ENCODE measurements around the gene CCDC142.

The CCDC142 gene

GRCh38 chr2:74529357-74530238, 46.8 kb upstream of the CCDC142 start, which contains the start of the genes AUP1 and HTRA2:
Gene AUP1, minus strand, starts transcription at chr2:74529706. Its CDS starts 77 bp downstream, at chr2:74529629.
Gene HTRA2, plus strand, starts transcription at chr2:74529933. Its CDS starts 74 bp downstream, at chr2:74530007.
- peaks cover 21 to 56% (median 34%) of the 10 kb centered on the region in 3 donors for H3K36me3 ChIP-seq
- intact Hi-C loops (cut with DNase I; ENCODE audit: low total_unique reads) = loop anchor here (5.0 kb wide), 2 partner anchors 47 to 58 kb away; partner anchors contain the start of genes CCDC142 and TTC31

GRCh38 chr2:74528600-74529356, 46.0 kb upstream of the CCDC142 start:
- DNase-seq = no peak
- no peaks in the 10 kb centered on the region for H3K9me3 ChIP-seq
- peaks cover 0 to 28% (median 25%) of the 10 kb centered on the region in 4 donors for H3K4me1 ChIP-seq
- peaks cover 21 to 50% (median 34%) of the 10 kb centered on the region in 3 donors for H3K36me3 ChIP-seq
- peak overlapping the region; percentile 78 to 98 for H3K4me3 ChIP-seq
- H3K27me3 ChIP-seq = no peaks in the 10 kb centered on the region
- peak overlapping the region; percentile 86 for H3K27ac ChIP-seq
- intact Hi-C loops (cut with DNase I; ENCODE audit: low total_unique reads) = loop anchor here (5.0 kb wide), 2 partner anchors 46 to 59 kb away; partner anchors contain the start of genes CCDC142 and TTC31
- TF ChIP-seq CTCF (IDR thresholded peaks at IDR 0.05) = no peak

More at GRCh38 chr2:74529357-74530238, 46.8 kb upstream of the CCDC142 start, which contains the start of the genes AUP1 and HTRA2:
- Histone ChIP-seq H3K9me3 (no peaks in the 10 kb centered on the region), H3K4me3 (peak within 1 kb of the TSS; percentile 78 to 98), H3K27me3 (no peaks in the 10 kb centered on the region), H3K27ac (peak within 1 kb of the TSS; percentile 86), H3K4me1 (peaks cover 0 to 28% (median 25%) of the 10 kb centered on the region in 4 donors)
- TF ChIP-seq CTCF (IDR thresholded peaks at IDR 0.05) = peak in 1 of 2 experiments; percentile 26
- DNase-seq = peak; percentile 98 to 99

GRCh38 chr2:74527741-74528140, 44.9 kb upstream of the CCDC142 start:
- intact Hi-C loops (cut with DNase I; ENCODE audit: low total_unique reads) = loop anchor here (5.0 kb wide), 2 partner anchors 45 to 60 kb away; partner anchors contain the start of genes CCDC142 and TTC31
- Histone ChIP-seq H3K4me3 (no peak overlapping the region), H3K27ac (no peak overlapping the region), H3K4me1 (peaks cover 0 to 28% (median 25%) of the 10 kb centered on the region in 4 donors), H3K36me3 (peaks cover 21 to 40% (median 25%) of the 10 kb centered on the region in 3 donors), H3K27me3 (no peaks in the 10 kb centered on the region), H3K9me3 (no peaks in the 10 kb centered on the region)
- TF ChIP-seq CTCF (IDR thresholded peaks at IDR 0.05) = no peak
- DNase-seq = no peak

GRCh38 chr2:74526649-74527230, 43.9 kb upstream of the CCDC142 start:
- H3K27me3 ChIP-seq = no peaks in the 10 kb centered on the region
- H3K4me3 ChIP-seq = no peak overlapping the region
- DNase-seq = no peak
- H3K9me3 ChIP-seq = no peaks in the 10 kb centered on the region
- H3K36me3 ChIP-seq = peaks cover 21 to 32% (median 21%) of the 10 kb centered on the region in 3 donors
- peaks cover 0 to 27% (median 24%) of the 10 kb centered on the region in 4 donors for H3K4me1 ChIP-seq
- H3K27ac ChIP-seq = no peak overlapping the region
- no peak for TF ChIP-seq CTCF (IDR thresholded peaks at IDR 0.05)
- intact Hi-C loops (cut with DNase I; ENCODE audit: low total_unique reads) = loop anchor here (5.0 kb wide), 2 partner anchors 44 to 61 kb away; partner anchors contain the start of genes CCDC142 and TTC31

Data from tibial artery (tissue), 4 donors.